GM21390 (cell line): Measurements from ENCODE around the gene PRDM4.
"Not testable (repeated sequence)": the region's sequence is repeated elsewhere in the genome, so short reads cannot be mapped to it uniquely, and the experiment has no call there.

ENCODE experiments used
- ATAC-seq: cut with Tn5 transposase; IDR thresholded peaks from one replicate; pipeline ENCODE4 v1.9.1; 2021; ENCODE audit not compliant: unreplicated experiment

Gene PRDM4

DNA sequence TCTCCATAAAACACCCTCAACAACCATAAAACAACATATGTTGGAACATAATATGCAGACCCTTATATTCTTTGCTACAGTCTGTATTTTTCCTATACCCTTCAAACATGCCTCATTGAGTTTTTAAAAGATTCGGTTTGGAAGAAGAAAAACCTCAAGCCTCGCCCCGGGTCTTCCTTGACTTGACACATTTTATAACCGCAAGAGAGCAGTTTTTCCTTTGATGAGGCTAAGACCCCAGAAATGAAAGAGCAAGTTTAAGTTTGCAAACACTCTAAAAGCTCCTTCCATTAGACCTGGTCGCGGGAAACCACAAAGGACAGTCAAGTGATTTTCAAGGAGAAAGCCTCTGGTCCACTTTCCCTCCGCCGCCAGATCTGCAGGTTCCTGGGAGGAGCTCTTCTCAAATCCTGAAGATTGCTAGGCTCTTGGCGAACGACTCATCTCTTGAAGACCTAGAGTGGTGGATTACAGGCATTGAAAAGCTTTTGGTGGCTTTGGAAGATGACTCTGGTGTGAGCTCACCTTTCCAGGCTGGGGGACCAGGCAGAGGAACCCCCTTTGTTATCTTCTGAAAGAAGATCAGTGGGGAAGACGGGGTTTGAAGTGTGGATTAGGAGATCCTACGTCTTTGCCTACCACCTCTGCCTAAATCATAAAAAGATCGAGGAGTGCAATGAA, 13.6 kb upstream of the PRDM4 start, which contains the start of gene ASCL4:
Gene ASCL4 (plus strand): TSS at position 356 of the 681 bp plus-strand sequence. CDS start 515 bp downstream, outside the sequence.
- ATAC-seq = no peak

DNA sequence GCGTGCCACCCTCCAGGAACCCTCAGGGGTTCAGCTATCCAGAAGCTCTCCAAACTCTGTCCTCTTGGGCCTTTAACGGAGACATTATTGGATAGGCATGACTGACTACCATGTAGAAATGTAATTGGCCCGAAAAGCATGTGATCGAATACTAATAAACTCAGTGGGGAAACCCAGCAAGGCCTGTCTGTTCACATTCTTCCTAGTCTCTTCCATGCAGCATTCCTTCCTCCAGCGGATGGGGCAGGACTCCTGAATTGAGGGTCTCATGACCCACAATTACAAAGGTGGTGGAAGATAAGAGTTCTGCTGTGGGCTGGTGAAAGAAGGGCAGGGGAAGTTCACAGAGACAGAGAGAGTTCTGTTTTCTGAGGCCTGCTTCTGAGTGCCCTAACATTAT, 6.5 kb upstream of the PRDM4 start:
- ATAC-seq = no peak

DNA sequence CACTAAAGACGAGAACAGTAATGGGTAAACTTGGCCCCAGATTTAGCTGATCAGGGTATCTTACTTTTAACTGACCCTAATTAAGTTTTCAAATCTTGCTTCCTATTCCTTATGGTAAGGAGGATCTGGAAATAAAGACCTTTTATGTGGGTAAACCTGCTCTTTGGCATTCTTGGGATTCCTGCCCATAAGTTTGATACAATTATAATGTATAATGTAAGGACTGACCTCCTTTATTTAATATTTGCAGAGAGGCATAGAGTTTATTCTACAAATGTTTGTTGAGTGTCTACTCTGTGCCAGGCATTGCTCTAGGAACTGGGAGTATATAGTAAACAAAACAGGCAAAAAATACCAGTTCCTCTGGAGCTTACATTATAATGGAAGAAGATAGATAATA, 4.4 kb upstream of the PRDM4 start:
- ATAC-seq = no peak

DNA sequence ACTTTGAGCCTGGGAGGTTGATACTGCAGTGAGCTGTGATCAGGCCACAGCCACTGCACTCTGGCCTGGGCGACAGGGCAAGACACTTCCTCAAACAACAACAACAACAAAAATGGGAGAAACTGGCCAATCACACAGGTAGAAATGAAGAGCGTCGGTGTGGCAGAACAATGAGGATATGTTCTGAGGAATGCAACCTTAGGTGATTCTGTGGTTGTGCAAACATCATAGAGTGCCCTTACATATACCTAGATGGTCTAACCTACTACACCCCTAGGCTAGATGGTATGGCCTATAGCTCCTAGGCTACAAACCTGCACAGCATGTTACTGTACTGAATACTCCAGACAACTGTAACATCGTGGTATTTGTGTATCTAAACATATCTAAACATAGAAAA, 3.7 kb upstream of the PRDM4 start:
- ATAC-seq = no peak

DNA sequence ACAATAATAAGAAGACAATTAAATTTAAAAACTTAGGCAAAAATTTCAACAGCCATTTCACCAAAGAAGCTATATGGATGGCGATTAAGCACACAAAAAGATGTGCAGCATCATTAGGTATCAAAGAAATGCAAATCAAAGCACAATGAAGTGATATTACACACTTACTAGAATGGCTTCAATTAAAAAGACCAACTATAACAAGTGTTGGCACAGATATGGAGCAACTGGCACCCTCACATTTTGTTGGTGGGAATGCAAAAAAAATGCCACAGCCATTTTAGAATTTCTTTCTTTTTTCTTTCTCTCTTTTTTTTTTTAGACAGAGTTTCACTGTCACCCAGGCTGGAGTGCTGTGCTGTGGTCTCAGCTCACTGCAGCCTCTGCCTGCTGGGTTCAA, 1.9 kb upstream of the PRDM4 start:
- no peak for ATAC-seq

DNA sequence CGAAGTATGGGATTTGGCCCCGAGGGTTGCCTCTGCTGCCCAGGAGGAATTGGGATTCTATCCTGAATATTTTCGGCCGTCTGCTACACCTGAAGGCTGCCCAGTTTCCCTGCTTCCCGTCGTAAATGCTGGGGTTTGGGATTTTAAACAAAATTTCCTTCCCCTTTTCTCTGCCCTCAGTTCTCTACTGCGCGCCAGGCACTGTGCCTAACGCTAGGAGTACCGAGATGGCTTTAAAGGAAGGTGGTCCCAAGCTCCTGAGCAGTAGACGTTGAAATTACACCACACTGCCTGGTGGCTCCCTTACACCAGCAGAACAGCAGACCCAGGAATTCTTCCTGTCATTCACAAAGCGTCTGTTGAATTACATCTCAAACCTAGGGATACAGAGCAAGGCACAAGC, 566 bp upstream of the PRDM4 start:
- ATAC-seq = no peak

DNA sequence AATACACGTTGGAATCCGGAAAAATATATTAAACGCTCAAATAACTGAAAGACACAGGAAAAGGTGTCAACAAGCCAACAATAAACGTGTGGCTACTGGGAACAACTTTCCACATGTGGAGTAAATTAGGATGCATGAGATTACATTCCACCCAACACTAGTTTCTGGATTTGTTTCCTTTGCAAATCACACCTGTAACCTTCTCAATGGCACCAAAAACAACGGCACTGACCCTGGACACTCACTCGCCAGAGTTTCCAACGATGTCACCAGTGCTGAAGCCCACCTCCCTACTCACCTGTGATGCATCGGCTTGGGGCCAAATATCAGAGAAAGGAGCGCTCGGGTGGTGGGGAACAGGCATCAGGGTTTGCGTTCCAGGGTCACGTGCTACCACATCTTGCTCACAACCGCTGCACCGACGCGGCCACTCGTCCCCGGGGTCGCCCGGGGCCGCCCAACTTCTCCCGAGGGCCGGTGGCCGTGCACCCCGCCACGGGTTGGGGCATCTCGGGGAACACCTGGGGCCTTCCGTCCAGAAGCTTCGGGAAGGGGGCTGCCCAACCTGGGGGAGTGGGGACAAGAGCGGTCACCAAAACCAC, 629 bp downstream of the PRDM4 start:
- ATAC-seq = peak; percentile 13

DNA sequence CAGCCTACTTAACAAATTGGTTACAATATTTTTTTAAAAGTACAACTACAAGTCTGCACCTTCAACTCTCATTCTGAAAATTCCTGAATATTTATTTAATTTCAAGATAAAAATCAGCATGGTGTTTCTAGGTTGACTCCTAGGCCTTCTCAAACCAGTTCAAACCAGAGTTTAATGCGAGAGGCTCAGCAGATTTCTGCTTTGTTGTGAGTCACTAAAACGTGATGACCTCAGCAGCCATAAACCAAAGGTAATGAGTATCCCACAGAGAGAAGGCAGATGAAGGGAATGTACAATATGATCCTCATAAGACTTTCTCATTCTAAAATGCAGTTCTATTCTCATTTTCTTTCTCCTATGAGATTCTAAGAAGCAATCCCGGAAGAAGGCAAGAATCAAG, 1.5 kb downstream of the PRDM4 start:
- no peak for ATAC-seq

DNA sequence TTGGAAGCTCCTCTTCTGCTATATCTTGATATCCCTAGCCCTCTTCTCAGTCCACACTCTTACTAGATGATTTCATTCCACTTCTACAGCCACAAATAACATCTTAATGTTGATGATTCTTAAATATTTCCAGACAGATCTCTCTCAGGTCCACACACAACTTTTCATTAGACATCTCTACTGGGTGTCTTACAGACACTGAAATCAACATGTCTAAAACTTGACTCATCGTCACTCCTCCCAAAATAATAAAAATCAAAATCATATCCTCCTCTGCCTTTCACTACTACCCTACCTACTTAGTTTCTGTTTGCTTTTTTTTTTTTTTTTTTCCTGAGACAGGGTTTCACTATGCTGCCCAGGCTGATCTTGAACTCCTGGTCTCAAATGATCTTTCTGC, 11.9 kb downstream of the PRDM4 start:
- no peak for ATAC-seq

DNA sequence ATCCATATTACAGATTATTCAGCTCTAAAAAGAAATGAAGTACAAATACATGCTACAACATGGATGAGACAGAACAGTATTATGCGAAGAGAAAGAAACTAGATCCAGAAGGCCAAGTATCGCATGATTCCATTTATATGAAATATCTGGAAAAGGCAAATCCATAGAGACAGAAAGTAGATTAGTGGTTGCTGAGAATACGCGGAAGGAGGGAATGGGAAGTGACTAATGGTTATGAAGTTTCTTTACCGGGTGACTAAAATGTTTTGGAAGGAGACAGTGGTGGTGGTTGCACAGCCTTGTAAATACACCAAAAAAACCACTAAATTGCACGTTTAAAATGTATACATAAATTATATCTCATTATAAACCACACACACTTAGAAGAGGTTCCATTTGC, 12.5 kb downstream of the PRDM4 start:
- ATAC-seq = no peak

DNA sequence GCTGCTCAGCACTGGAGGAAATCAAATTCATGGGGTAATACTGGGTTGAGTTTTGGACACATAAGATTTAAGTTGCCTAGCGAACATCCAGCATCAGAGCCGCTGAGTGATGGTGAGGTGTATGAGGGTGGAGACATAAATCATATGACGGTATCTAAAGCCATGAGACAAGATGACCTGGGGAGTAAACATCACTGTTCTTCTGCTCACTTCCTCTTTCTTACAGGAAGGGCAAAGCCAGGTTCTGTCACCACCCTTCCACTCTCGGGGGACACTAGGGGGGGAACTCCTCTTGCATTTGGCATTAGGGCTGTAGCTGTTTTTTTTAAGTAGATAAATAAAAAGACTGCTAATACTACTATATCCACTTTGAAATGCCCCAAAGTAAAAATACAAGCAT, 24.0 kb downstream of the PRDM4 start:
- ATAC-seq = peak; percentile 93

DNA sequence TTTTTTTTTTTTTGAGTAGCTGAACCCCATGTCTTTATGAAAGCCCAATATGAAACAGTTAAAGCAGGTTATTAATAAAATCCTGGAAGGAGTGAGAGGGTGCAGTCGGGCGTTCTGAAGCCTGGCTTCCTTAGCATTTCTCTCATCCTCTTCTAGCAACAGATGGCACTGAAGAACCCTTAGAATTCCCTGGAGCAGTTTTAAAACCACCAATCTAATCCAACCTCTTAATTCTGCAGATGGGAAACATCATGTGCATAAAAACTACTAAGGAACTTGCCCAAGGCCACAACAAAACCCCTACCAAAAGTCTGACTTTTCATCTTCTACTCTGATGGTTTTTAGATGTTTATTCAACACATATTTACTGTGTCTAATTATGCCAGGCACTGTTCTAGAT, 25.2 kb downstream of the PRDM4 start:
- no peak for ATAC-seq

DNA sequence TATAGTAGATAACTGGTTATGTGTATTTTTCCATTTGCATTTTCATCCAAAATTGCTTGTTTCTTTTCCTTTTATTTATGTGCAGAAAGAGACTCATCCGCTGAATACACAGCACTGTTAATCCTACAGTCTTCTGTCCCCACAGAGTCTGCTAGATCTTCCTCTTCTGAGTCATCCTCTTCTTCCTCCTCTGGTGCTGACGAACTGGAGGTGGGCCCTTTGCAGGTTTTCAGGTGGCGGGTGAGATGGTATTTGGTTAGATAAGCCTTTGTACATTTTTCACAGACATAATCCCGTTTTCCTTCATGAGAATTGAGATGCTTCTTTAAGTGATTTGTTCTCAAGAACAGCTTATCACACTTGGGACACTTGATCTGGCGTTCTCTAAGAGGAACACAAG, 26.8 kb downstream of the PRDM4 start:
- no peak for ATAC-seq

DNA sequence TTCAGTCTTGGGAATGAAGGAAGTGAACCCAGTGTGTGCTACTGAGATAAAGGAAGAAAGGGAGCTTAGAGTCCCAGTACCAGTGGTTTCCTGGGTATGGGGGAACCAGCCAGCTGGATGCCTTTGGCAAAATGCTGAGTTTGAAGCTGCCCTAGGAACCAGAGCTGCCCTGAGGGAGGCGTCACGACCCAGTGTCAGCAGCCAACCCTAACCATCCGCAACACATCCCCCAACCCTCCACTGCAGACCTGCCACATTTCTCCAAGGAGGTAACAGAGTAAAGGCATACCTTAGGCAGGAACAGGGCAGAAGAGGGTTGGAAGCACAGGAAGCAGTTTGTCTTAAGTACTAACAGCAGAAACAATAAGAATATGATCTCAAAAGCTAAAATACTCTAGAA, 28.6 kb downstream of the PRDM4 start:
- no peak for ATAC-seq

DNA sequence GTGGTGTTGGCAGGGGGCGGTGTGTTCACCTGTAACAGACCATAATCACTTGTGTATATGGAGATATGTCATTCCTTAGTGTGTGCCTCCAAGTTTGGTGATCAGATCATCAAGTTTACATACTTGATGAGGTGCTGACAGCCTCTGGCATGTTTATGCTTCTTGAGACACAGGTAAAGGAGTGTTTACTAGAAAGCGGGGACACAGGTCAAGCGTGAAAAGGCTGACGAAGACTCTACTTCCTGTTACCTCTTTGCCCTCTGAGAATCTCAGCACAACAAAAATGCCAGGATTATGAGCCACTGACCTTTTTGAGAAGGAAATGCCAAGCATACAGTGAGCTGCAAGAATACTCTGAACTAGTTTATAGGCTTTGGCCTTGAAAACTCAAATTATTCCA, 29.6 kb downstream of the PRDM4 start:
- no peak for ATAC-seq

DNA sequence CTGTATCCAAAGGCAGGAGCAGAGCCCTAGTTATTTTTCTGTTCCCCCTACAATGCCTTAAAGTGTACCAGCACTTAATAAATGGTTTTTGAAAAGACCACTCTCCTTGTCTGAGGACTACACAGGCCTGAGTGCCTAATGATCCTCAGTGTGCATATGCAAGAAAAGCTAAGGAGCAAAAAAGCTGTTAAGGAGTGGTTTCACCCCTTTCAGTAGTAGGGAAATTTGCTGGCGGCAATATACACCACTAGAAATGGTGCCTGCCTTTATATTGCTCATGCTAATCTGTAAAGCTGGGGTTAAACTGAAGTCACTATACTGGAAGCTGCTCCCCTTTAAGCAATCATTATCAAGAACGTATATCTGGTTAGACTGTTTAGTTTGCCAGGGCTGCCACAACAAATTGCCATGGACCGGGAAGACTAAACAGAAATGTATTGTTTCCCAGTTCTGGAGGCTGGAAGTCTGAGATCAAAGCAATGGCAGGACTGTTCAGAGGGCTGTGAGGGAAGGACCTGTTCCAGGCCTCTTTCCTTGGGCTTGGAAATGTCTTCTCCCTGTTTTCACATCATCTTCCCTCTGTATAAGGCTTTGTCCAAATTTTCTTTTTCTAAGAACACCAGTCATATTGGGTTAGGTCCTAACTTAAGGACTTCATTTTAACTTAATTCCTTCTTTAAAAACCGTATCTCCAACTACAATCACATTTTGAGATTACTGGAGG, 30.2 kb downstream of the PRDM4 start:
- no peak for ATAC-seq

DNA sequence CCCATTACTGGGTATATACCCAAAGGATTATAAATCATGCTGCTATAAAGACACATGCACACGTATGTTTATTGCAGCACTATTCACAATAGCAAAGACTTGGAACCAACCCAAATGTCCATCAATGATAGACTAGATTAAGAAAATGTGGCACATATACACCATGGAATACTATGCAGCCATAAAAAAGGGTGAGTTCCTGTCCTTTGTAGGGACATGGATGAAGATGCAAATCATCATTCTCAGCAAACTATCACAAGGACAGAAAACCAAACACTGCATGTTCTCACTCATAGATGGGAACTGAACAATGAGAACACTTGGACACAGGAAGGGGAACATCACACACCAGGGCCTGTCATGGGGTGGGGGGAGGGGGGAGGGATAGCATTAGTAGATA, 33.2 kb downstream of the PRDM4 start:
- not testable (repeated sequence) for ATAC-seq

DNA sequence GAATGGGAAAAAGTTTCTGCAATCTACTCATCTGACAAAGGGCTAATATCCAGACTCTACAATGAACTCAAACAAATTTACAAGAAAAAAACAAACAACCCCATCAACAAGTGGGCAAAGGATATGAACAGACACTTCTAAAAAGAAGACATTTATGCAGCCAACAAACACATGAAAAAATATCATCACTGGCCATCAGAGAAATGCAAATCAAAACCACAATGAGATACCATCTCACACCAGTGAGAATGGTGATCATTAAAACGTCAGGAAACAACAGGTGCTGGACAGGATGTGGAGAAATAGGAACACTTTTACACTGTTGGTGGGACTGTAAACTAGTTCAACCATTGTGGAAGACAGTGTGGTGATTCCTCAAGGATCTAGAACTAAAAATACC, 33.6 kb downstream of the PRDM4 start:
- not testable (repeated sequence) for ATAC-seq

DNA sequence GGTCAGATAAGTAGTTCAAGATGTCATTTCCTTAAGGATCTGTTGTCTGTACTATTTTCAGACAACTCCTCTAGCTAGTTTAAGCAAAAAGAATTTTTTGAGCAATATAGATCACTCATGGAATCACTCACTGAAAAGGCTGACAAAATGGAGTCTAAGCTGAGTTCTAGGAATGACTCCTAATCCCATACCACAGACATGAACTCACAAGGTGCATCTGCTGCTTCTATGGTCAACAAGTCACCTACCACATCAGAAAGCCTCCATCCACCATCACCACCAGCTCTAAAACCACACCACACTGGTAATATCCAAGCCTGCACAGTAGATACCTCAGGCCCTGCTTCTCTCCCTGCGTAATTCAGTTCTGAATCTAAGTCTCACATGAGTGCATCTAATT, 42.3 kb downstream of the PRDM4 start:
- no peak for ATAC-seq

DNA sequence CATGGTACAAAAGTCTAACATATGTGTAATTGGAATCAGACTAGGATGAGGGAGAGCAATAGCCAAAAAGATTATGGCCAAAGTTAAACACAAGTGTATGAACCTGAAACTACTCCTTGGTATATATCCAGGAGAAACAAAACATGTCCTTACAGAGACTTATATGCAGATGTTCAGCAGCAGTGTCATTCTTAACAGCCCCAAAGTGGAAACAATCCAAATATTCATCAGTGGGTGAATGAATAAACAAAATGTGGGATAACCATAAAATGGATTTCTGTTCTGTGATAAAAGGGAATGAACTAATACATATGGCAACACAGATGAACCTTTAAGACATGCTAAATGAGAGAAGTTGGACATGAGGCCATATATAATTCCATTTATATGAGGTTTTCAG, 45.2 kb downstream of the PRDM4 start:
- ATAC-seq = no peak

DNA sequence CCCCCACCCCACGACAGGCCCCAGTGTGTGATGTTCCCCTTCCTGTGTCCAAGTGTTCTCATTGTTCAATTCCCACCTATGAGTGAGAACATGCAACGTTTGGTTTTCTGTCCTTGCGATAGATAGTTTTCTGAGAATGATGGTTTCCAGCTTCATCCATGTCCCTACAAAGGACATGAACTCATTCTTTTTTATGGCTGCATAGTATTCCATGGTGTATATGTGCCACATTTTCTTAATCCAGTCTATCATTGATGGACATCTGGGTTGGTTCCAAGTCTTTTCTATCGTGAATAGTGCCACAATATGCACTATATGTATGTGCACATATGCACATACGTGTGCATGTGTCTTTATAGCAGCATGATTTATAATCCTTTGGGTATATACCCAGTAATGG, 55.4 kb downstream of the PRDM4 start:
- not testable (repeated sequence) for ATAC-seq

DNA sequence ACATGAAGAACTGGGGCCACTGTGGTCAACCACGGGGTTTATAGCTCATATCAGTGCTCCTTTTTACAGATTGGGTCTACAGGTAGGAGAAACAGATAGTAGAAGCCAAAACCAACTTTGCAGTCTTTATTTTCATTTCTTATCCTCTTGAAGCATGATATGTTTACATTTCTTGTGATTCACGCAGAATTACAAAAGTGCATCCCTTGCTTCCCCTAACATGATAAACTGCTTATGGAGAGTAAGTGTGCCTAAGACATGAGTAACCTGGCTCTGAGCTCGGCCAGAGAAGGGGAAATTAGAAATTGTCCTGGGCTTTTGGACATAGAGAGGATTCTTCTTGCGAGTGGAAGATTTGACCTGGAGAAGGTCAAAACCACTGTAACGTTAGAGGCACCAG, 56.9 kb downstream of the PRDM4 start:
- no peak for ATAC-seq
